ENCODE results near the gene PLD3. TPM values are rescaled to one million over a fixed set of nuclear protein-coding genes. Genes with fewer than 3 reads are reported as not detected.

The PLD3 gene
- total RNA-seq, 2 donors from 2014 or later = 155 to 162 TPM

DNA sequence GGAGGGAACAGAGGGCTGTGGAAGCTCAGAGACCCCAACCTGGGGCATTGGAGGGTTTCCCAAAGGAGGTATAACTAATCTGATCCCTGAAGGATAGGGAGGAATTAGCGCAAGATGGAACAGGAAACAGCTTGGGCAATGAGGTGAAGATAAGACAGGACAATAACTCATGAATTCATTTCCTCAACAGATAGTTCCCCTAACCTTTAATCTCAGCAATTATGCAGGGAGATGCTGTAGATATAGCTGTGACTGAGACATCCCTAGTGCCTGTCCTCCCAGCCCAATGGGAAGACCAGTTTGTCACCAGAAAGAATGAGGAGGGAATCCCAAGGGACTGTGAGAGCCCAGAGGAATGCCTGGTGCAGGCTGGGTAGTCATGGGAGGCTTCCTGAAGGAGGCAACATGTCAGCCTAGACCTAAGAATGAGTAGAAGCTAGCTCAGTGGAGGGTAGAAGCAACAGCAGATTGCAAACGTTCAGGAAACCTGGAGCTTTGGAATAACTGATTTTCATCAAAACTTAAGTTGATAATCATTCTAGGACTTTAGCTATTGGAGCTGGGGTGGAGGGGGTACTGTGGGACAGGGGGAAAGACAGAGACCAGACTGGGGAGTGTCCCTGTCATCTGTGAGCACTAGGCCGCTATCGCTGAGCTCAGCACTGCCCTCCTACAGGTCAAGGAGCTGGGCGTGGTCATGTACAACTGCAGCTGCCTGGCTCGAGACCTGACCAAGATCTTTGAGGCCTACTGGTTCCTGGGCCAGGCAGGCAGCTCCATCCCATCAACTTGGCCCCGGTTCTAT, 22.7 kb downstream of the PLD3 start:
- ATAC-seq (no peak), DNase-seq (no peak)
- intact Hi-C loops (cut with DNase I) = no loop called here
- 79 to 83% methylated on average over 5 to 7 of the region's 7 CpGs for WGBS, 2 donors
- Histone ChIP-seq H3K4me1 (no peaks in the 10 kb centered on the region), H3K27ac (no peak overlapping the region), H3K4me3 (no peak overlapping the region), H3K9me3 (no peaks in the 10 kb centered on the region), H3K36me3 (replicated peaks in 1 of 2; ENCODE audit: insufficient read depth in 1 of 2, low read depth in 2 of 2) (peaks cover 0 to 19% of the 10 kb centered on the region in 2 donors), H3K27me3 (no peaks in the 10 kb centered on the region)
- TF ChIP-seq POLR2A (IDR thresholded peaks at IDR 0.05) = no peak
- TF ChIP-seq, protein P1, sequence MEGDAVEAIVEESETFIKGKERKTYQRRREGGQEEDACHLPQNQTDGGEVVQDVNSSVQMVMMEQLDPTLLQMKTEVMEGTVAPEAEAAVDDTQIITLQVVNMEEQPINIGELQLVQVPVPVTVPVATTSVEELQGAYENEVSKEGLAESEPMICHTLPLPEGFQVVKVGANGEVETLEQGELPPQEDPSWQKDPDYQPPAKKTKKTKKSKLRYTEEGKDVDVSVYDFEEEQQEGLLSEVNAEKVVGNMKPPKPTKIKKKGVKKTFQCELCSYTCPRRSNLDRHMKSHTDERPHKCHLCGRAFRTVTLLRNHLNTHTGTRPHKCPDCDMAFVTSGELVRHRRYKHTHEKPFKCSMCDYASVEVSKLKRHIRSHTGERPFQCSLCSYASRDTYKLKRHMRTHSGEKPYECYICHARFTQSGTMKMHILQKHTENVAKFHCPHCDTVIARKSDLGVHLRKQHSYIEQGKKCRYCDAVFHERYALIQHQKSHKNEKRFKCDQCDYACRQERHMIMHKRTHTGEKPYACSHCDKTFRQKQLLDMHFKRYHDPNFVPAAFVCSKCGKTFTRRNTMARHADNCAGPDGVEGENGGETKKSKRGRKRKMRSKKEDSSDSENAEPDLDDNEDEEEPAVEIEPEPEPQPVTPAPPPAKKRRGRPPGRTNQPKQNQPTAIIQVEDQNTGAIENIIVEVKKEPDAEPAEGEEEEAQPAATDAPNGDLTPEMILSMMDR (IDR thresholded peaks at IDR 0.05) = no peak

DNA sequence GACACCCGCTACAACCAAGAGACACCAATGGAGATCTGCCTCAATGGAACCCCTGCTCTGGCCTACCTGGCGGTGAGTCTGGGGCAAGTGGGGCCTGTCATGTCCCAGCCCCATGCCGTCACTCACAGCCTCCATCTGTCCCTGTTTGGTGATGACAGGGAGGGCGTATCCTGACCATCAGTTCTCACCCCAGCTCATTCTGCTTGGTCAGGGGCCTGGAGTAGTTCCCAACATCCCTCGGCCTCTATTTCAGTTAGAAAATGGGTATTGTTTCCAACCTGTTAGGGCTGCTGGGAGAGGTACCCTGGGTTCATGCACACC, 23.3 kb downstream of the PLD3 start:
- H3K4me1 ChIP-seq = no peaks in the 10 kb centered on the region
- no peak for TF ChIP-seq POLR2A (IDR thresholded peaks at IDR 0.05)
- TF ChIP-seq, protein P1 (IDR thresholded peaks at IDR 0.05) = no peak
- H3K4me3 ChIP-seq = no peak overlapping the region
- peaks cover 0 to 19% of the 10 kb centered on the region in 2 donors for H3K36me3 ChIP-seq (replicated peaks in 1 of 2; ENCODE audit: insufficient read depth in 1 of 2, low read depth in 2 of 2)
- 95% methylated on average over 3 to 5 of the region's 5 CpGs for WGBS, 2 donors
- intact Hi-C loops (cut with DNase I) = no loop called here
- no peaks in the 10 kb centered on the region for H3K27me3 ChIP-seq
- DNase-seq (no peak), ATAC-seq (no peak)
- no peaks in the 10 kb centered on the region for H3K9me3 ChIP-seq
- H3K27ac ChIP-seq = no peak overlapping the region

DNA sequence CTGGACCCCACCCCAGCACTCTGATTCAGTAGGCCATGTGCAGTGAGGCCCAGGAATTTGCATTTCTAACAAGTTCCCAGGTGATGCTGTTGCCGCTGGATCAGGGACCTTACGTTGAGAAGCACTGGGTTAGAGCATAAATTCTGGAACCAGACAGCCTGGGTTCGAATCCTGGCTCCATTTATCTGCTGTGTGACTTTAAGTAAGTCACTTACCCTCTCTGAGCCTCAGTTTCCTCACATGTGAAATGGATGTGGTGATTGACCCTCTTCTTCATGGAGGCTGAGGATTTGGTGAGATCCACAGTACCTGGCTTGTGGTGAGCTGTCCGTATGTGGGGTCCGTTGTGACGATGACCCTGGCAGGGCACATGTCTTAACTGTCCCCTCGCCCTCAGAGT, 25.6 kb downstream of the PLD3 start:
- DNase-seq = no peak
- 93 to 99% methylated on average over 7 of the region's 7 CpGs for WGBS, 2 donors
- ATAC-seq = no peak
- intact Hi-C loops (cut with DNase I) = no loop called here
- H3K9me3 ChIP-seq = no peaks in the 10 kb centered on the region
- no peak overlapping the region for H3K27ac ChIP-seq
- peaks cover 0 to 22% of the 10 kb centered on the region in 2 donors for H3K36me3 ChIP-seq (replicated peaks in 1 of 2; ENCODE audit: insufficient read depth in 1 of 2, low read depth in 2 of 2)
- H3K4me3 ChIP-seq = no peak overlapping the region
- TF ChIP-seq, protein P1 (IDR thresholded peaks at IDR 0.05) = no peak
- no peak for TF ChIP-seq POLR2A (IDR thresholded peaks at IDR 0.05)
- H3K4me1 ChIP-seq = no peaks in the 10 kb centered on the region
- no peaks in the 10 kb centered on the region for H3K27me3 ChIP-seq

DNA sequence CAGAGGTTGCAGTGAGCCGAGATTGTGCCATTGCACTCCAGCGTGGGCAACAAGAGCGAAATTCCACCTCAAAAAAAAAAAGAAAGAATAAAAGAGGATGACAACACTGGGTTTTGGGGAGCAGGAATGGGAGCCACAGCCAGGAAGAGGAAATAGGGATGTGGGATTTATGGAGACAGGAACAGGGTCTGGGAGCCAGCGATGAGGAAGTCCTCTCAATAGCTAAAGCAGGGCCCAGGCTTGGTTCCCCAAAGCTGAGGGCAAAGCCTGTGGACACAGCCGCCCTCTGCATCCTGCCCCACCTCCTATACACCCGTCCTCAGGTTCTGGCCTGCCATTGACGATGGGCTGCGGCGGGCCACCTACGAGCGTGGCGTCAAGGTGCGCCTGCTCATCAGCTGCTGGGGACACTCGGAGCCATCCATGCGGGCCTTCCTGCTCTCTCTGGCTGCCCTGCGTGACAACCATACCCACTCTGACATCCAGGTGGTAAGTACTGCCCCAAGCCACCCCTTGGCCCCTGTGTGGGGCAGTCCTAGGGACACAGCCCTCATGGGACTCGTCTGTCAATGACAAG, 27.9 kb downstream of the PLD3 start:
- TF ChIP-seq, protein P1 (IDR thresholded peaks at IDR 0.05) = no peak
- TF ChIP-seq POLR2A (IDR thresholded peaks at IDR 0.05) = no peak
- DNase-seq = no peak
- H3K4me1 ChIP-seq = no peaks in the 10 kb centered on the region
- ATAC-seq = no peak
- 90 to 93% methylated on average over 17 of the region's 17 CpGs for WGBS, 2 donors
- no peak overlapping the region for H3K4me3 ChIP-seq
- H3K36me3 ChIP-seq (replicated peaks in 1 of 2; ENCODE audit: insufficient read depth in 1 of 2, low read depth in 2 of 2) = peaks cover 0 to 19% of the 10 kb centered on the region in 2 donors
- H3K27ac ChIP-seq = no peak overlapping the region
- intact Hi-C loops (cut with DNase I) = no loop called here
- H3K27me3 ChIP-seq = no peaks in the 10 kb centered on the region
- no peaks in the 10 kb centered on the region for H3K9me3 ChIP-seq

Data from body of pancreas (tissue), 4 donors.